PC-3 (cell line): ENCODE data around the gene PLXNB1. TPM values are rescaled to one million over a fixed set of nuclear protein-coding genes. Genes with fewer than 3 reads are reported as not detected.

ENCODE experiments used
- ATAC-seq: fragments of 200-7000 bp; cut with Tn5 transposase; 2 replicates; pipeline ENCODE4 v1.9.1; 2020; ENCODE audit warnings: mild to moderate bottlenecking, moderate library complexity
- Bru-seq: library from RNA; stranded (reverse); fragments of 400-500 nt; gene quantifications from one replicate; lab custom pipeline; 2021; lab: Mats Ljungman, UMichigan
- BruChase-seq, 2 experiments: library from RNA; stranded (reverse); fragments of 400-500 nt; gene quantifications; one replicate each; lab custom pipeline; 2021; lab: Mats Ljungman, UMichigan
- BruUV-seq: library from RNA; stranded (reverse); fragments of 400-500 nt; replicated peaks from 2 replicates; lab custom pipeline; 2021; lab: Mats Ljungman, UMichigan
- CTCF ChIA-PET: fragments of 300-600 bp; sonication (Branson Sonifier 250); formaldehyde crosslinking; loops from one replicate; lab custom pipeline; 2022; ENCODE audit warnings: antibody characterized with exemption; lab: Charles Lee
- POLR2A ChIA-PET: fragments of 300-600 bp; sonication (Branson Sonifier 250); formaldehyde crosslinking; loops from one replicate; lab custom pipeline; 2022; ENCODE audit warnings: antibody characterized with exemption; ENCODE audit not compliant: unreplicated experiment; lab: Charles Lee
- DNase-seq: peaks from one replicate; pipeline ENCODE4 v3.0.0-alpha.2; 2015
- H2AFZ ChIP-seq: fragments of 300-600 bp; sonication (generic); 2 replicates; pipeline ENCODE4 v1.6.0; 2016; ENCODE audit warnings: antibody characterized with exemption, low read length
- H3F3A ChIP-seq: fragments of 300-600 bp; sonication (generic); one replicate; pipeline ENCODE4 v1.6.0; 2017; ENCODE audit warnings: antibody characterized with exemption, low read length, control low read depth, mild to moderate bottlenecking; ENCODE audit not compliant: unreplicated experiment
- H3K27ac ChIP-seq: fragments of 300-600 bp; sonication (generic); 2 replicates; pipeline ENCODE4 v1.5.1; 2016; ENCODE audit warnings: mild to moderate bottlenecking, low read length
- H3K27me3 ChIP-seq: fragments of 300-600 bp; sonication (generic); 2 replicates; pipeline ENCODE4 v1.6.1; 2016; ENCODE audit warnings: low read length, mixed read lengths
- H3K36me3 ChIP-seq: fragments of 300-600 bp; sonication (generic); 2 replicates; pipeline ENCODE4 v1.6.1; 2016; ENCODE audit warnings: low read depth, mixed run types, low read length, mixed read lengths
- H3K4me1 ChIP-seq: fragments of 300-600 bp; sonication (generic); 2 replicates; pipeline ENCODE4 v1.5.1; 2016; ENCODE audit warnings: low read length; ENCODE audit not compliant: insufficient read depth
- H3K4me2 ChIP-seq: fragments of 300-600 bp; sonication (generic); 2 replicates; pipeline ENCODE4 v1.6.0; 2016; ENCODE audit warnings: low read length
- H3K4me3 ChIP-seq: fragments of 300-600 bp; sonication (generic); 2 replicates; pipeline ENCODE4 v1.5.1; 2016; ENCODE audit warnings: mild to moderate bottlenecking, low read length, mixed read lengths
- H3K79me2 ChIP-seq: fragments of 300-600 bp; sonication (generic); 2 replicates; pipeline ENCODE4 v1.6.1; 2017; ENCODE audit warnings: low read length, mixed read lengths
- H3K9ac ChIP-seq: fragments of 300-600 bp; sonication (generic); 2 replicates; pipeline ENCODE4 v1.6.0; 2016; ENCODE audit warnings: mild to moderate bottlenecking, low read length
- H3K9me2 ChIP-seq: fragments of 300-600 bp; sonication (generic); replicated peaks from 2 replicates; pipeline ENCODE4 v1.6.1; 2016; ENCODE audit warnings: mixed run types, low read length, mixed read lengths
- H3K9me3 ChIP-seq: fragments of 300-600 bp; sonication (generic); 2 replicates; pipeline ENCODE4 v1.6.1; 2016; ENCODE audit warnings: low read length, mixed read lengths
- H4K20me1 ChIP-seq: fragments of 300-600 bp; sonication (generic); 2 replicates; pipeline ENCODE4 v1.6.1; 2016; ENCODE audit warnings: low read length, mixed read lengths
- EZH2 ChIP-seq: fragments of 300-600 bp; sonication (generic); IDR thresholded peaks from one replicate; pipeline ENCODE4 v1.6.1; 2017; ENCODE audit warnings: antibody characterized with exemption, mild to moderate bottlenecking, low read length; ENCODE audit not compliant: unreplicated experiment
- EZH2phosphoT487 ChIP-seq: fragments of 300-600 bp; sonication (generic); IDR thresholded peaks from 2 replicates; pipeline ENCODE4 v1.6.1; 2018; ENCODE audit warnings: mild to moderate bottlenecking, antibody characterized with exemption, low read length, borderline replicate concordance
- intact Hi-C: fragments of 100-400 bp; cut with micrococcal nuclease; formaldehyde crosslinking; loops from 2 replicates; pipeline ENCODE4 v1.9.0; 2023
- long read RNA-seq: library from polyadenylated mRNA; unstranded; transcript quantifications from one replicate; pipeline ENCODE4 v2.0.0, GENCODE V29; 2021; ENCODE audit not compliant: unreplicated experiment
- total RNA-seq: library from RNA; depleted of rRNA; stranded (reverse); fragments of >200 nt; gene quantifications from 2 replicates; pipeline ENCODE4 v1.2.3, GENCODE V29; 2014; rRNA removed
- TF ChIP-seq, protein P1 (sequence below): fragments of 300-600 bp; sonication (generic); conservative IDR thresholded peaks from 2 replicates; pipeline ENCODE4 v1.5.1; 2017; ENCODE audit warnings: antibody characterized with exemption, low read depth, mild to moderate bottlenecking, low read length

The PLXNB1 gene, protein sequence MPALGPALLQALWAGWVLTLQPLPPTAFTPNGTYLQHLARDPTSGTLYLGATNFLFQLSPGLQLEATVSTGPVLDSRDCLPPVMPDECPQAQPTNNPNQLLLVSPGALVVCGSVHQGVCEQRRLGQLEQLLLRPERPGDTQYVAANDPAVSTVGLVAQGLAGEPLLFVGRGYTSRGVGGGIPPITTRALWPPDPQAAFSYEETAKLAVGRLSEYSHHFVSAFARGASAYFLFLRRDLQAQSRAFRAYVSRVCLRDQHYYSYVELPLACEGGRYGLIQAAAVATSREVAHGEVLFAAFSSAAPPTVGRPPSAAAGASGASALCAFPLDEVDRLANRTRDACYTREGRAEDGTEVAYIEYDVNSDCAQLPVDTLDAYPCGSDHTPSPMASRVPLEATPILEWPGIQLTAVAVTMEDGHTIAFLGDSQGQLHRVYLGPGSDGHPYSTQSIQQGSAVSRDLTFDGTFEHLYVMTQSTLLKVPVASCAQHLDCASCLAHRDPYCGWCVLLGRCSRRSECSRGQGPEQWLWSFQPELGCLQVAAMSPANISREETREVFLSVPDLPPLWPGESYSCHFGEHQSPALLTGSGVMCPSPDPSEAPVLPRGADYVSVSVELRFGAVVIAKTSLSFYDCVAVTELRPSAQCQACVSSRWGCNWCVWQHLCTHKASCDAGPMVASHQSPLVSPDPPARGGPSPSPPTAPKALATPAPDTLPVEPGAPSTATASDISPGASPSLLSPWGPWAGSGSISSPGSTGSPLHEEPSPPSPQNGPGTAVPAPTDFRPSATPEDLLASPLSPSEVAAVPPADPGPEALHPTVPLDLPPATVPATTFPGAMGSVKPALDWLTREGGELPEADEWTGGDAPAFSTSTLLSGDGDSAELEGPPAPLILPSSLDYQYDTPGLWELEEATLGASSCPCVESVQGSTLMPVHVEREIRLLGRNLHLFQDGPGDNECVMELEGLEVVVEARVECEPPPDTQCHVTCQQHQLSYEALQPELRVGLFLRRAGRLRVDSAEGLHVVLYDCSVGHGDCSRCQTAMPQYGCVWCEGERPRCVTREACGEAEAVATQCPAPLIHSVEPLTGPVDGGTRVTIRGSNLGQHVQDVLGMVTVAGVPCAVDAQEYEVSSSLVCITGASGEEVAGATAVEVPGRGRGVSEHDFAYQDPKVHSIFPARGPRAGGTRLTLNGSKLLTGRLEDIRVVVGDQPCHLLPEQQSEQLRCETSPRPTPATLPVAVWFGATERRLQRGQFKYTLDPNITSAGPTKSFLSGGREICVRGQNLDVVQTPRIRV (N-terminal part only)
- 31.8 and 35.4 TPM in 2 replicates for total RNA-seq
- Bru-seq, nascent RNA, result percentile 62 among the genes with signal in this experiment
- percentile 82 among the genes with signal in this experiment for BruChase-seq, experiment 1, labeled RNA remaining after a 6-hour chase
- BruChase-seq, experiment 2, labeled RNA remaining after a 2-hour chase, result percentile 73 among the genes with signal in this experiment
- long read RNA-seq, partial matches to known transcripts, result 38 of 68 reads
- long read RNA-seq, other reads (novel, unspliced or antisense), result 30 of 68 reads

DNA sequence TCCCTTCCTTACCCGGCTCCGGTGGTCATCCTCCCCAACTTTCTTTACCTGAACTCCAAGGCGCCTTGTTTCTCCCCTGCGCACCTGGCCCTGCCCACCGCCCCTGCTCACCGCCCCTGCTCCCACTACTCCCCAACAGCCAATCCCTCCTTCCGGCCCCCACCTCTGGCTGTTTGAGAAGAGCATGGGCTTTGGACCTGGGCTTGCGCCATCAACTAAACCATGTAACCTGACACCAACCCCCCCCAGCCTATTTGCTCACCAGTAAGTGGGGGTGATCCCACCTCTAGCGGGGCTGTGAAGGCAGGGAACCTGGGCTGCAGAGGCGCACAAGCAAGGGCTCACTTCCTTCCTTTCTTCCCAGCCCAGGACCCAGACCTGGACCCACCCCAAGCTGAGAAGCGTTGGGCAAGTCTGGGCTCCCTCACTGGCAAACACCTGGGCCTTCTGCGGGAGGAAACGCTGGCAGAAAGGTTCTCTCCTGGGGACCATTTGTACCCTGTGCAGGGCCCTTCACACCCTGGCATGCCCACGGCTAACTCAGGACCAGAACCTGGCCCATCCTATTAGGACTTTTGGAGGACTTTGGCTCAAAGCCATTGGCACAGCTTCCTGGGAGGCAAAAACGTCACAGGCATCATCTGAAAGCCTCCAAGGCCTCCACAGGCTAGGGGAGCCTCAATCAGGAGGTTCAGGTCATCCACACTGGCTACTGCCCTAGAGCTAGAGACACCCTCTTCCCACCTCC, at the start of gene PLXNB1:
PLXNB1 (minus strand) TSS at position 127 of the 748 bp plus-strand sequence. CDS start 5,475 bp downstream, outside the sequence.
- no peaks in the 10 kb centered on the region for H4K20me1 ChIP-seq
- ChIA-PET POLR2A (no interaction called here), CTCF (no interaction called here)
- H3K36me3 ChIP-seq, result peaks cover 13% of the 10 kb centered on the region
- H3K9me2 ChIP-seq, result no peaks in the 10 kb centered on the region
- intact Hi-C loops, result no loop called here
- peaks cover 19% of the 10 kb centered on the region for H3K79me2 ChIP-seq
- peak within 1 kb of the TSS; percentile 98 for H3K4me2 ChIP-seq
- DNase-seq (peak; percentile 63), ATAC-seq (peak; percentile 18)
- TF ChIP-seq, protein P1, sequence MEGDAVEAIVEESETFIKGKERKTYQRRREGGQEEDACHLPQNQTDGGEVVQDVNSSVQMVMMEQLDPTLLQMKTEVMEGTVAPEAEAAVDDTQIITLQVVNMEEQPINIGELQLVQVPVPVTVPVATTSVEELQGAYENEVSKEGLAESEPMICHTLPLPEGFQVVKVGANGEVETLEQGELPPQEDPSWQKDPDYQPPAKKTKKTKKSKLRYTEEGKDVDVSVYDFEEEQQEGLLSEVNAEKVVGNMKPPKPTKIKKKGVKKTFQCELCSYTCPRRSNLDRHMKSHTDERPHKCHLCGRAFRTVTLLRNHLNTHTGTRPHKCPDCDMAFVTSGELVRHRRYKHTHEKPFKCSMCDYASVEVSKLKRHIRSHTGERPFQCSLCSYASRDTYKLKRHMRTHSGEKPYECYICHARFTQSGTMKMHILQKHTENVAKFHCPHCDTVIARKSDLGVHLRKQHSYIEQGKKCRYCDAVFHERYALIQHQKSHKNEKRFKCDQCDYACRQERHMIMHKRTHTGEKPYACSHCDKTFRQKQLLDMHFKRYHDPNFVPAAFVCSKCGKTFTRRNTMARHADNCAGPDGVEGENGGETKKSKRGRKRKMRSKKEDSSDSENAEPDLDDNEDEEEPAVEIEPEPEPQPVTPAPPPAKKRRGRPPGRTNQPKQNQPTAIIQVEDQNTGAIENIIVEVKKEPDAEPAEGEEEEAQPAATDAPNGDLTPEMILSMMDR, result no peak
- TF ChIP-seq EZH2phosphoT487, result no peak
- TF ChIP-seq EZH2, result no peak
- no peaks in the 10 kb centered on the region for H3K9me3 ChIP-seq
- peak within 1 kb of the TSS; percentile 68 for H3K9ac ChIP-seq
- peak within 1 kb of the TSS; percentile 50 for H3K27ac ChIP-seq
- BruUV-seq, result TSS peak; percentile 20
- no peaks in the 10 kb centered on the region for H3K27me3 ChIP-seq
- H3K4me1 ChIP-seq, result peaks cover 25% of the 10 kb centered on the region
- peak within 1 kb of the TSS; percentile 83 for H3K4me3 ChIP-seq
- H2AFZ ChIP-seq, result peak within 1 kb of the TSS; percentile 92
- no peaks in the 10 kb centered on the region for H3F3A ChIP-seq

DNA sequence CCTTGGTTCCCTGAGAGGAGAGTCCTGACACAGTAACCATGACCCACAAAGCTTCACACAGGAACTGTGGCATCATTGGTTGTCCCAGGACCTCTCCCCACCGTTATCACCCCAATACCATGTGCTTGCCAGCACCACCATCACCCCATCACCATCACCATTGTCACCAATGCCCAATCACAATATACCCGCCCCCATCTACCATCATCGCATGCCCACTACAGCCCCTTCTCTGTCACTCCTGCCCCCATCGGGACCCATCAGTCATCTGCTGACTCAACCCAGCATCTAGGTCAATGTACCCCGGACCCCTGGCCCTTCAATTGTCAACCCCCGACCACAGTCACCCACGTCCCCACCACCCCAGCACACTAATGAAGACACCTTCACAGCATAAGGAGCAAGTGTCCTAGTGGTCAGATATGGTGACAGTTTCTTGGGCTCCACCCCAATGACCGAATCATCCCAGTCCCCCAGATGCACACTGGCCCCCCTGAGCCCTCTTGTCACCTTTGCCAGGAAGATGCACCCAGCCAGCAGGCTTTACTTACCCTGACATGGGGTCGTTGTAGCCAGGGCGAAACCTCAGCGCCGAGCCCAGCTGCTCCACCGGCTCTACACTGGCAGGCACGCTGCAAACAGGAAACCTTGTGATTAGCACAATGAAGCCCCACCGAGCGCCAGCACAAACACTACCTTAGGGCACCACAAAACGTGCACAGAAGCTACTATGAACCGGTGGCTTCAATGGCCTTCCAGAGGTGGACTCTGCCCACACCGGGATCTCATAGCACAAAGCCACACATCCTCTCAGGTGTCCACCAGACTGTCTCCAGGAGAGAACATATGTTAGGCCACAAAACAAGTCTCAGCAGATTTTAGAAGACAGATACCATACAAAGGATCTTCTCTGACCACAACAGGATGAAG, 49.0 kb upstream of the PLXNB1 start:
- no peaks in the 10 kb centered on the region for H3K79me2 ChIP-seq
- no peak overlapping the region for H3K4me3 ChIP-seq
- ChIA-PET POLR2A (no interaction called here), CTCF (no interaction called here)
- H3K36me3 ChIP-seq, result no peaks in the 10 kb centered on the region
- H3K4me1 ChIP-seq, result no peaks in the 10 kb centered on the region
- H3K4me2 ChIP-seq, result no peak overlapping the region
- no peak for DNase-seq
- no peaks in the 10 kb centered on the region for H3K9me2 ChIP-seq
- no peak overlapping the region for H2AFZ ChIP-seq
- H3K27me3 ChIP-seq, result no peaks in the 10 kb centered on the region
- BruUV-seq, result no TSS peak
- no peak overlapping the region for H3K27ac ChIP-seq
- ATAC-seq, result no peak
- intact Hi-C loops, result no loop called here
- no peaks in the 10 kb centered on the region for H3F3A ChIP-seq
- no peaks in the 10 kb centered on the region for H4K20me1 ChIP-seq
- no peak overlapping the region for H3K9ac ChIP-seq
- TF ChIP-seq, protein P1, result no peak
- TF ChIP-seq EZH2 (no peak), EZH2phosphoT487 (no peak)
- H3K9me3 ChIP-seq, result no peaks in the 10 kb centered on the region
